Measurements from ENCODE around the gene MINDY1.

The MINDY1 gene

DNA sequence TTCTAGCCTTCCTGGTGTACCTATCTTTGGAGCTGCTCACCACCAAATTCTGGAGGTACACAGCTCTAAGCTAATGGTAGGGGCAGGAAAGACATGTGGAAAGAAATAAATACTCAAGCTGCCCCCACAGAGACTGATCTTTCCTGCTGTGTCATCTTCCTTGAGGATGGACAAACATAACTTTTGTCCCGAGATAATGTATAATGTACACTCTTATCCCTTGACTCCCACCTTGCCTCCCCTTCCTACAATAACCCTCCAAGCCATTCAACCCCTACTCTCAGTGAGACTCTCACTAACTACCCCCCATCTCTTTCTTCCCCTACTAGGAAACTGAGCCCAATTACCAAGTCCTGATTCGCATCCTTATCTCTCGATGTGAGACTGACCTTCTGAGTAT lies 12.5 kb downstream of the MINDY1 start:
- TF ChIP-seq, protein P1, sequence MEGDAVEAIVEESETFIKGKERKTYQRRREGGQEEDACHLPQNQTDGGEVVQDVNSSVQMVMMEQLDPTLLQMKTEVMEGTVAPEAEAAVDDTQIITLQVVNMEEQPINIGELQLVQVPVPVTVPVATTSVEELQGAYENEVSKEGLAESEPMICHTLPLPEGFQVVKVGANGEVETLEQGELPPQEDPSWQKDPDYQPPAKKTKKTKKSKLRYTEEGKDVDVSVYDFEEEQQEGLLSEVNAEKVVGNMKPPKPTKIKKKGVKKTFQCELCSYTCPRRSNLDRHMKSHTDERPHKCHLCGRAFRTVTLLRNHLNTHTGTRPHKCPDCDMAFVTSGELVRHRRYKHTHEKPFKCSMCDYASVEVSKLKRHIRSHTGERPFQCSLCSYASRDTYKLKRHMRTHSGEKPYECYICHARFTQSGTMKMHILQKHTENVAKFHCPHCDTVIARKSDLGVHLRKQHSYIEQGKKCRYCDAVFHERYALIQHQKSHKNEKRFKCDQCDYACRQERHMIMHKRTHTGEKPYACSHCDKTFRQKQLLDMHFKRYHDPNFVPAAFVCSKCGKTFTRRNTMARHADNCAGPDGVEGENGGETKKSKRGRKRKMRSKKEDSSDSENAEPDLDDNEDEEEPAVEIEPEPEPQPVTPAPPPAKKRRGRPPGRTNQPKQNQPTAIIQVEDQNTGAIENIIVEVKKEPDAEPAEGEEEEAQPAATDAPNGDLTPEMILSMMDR (IDR thresholded peaks at IDR 0.05; ENCODE audit: low read depth, low read length, missing control alignments) = no peak
- DNase-seq (ENCODE audit: extremely low read depth, low read depth) = no peak
- no peak overlapping the region for H3K4me3 ChIP-seq (replicated peaks; ENCODE audit: low read depth, low read length)

DNA sequence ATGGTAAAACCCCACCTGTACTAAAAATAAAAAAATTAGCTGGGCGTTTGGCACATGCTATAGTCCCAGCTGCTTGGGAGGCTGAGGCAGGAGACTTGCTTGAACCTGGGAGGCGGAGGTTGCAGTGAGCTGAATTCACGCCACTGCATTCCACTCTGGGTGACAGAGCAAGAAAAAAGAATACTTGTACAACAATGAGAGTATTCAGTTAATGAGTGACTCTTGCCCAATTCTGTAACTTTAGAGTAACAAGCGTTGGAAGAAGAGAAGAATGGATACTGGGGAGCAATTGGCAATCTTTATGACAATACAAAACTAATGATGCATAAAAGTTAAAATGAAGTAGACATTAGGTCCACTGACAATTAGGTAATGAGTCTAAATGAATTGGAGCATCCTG lies 14.1 kb downstream of the MINDY1 start:
- TF ChIP-seq, protein P1 (IDR thresholded peaks at IDR 0.05; ENCODE audit: low read depth, low read length, missing control alignments) = no peak
- no peak overlapping the region for H3K4me3 ChIP-seq (replicated peaks; ENCODE audit: low read depth, low read length)

DNA sequence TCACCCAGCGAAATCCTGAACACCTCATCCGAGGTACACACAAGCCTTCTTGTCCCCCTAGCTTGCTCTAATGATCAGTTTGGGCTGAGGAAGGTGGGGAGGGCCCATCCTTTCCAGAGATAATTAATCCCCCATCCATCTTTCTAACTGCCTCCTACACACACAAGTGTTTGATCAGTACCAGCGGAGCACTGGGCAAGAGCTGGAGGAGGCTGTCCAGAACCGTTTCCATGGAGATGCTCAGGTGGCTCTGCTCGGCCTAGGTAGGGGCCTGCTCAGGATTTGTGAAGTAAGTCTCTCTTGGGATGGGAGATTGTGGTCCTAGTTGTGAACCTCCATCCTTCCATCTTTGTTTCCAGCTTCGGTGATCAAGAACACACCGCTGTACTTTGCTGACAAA lies 18.8 kb downstream of the MINDY1 start:
- no peak for DNase-seq (ENCODE audit: extremely low read depth, low read depth)
- TF ChIP-seq, protein P1 (IDR thresholded peaks at IDR 0.05; ENCODE audit: low read depth, low read length, missing control alignments) = no peak
- H3K4me3 ChIP-seq (replicated peaks; ENCODE audit: low read depth, low read length) = no peak overlapping the region

More for the DNA sequence above, 14.1 kb downstream of the MINDY1 start:
- DNase-seq (ENCODE audit: extremely low read depth, low read depth) = no peak

DNA sequence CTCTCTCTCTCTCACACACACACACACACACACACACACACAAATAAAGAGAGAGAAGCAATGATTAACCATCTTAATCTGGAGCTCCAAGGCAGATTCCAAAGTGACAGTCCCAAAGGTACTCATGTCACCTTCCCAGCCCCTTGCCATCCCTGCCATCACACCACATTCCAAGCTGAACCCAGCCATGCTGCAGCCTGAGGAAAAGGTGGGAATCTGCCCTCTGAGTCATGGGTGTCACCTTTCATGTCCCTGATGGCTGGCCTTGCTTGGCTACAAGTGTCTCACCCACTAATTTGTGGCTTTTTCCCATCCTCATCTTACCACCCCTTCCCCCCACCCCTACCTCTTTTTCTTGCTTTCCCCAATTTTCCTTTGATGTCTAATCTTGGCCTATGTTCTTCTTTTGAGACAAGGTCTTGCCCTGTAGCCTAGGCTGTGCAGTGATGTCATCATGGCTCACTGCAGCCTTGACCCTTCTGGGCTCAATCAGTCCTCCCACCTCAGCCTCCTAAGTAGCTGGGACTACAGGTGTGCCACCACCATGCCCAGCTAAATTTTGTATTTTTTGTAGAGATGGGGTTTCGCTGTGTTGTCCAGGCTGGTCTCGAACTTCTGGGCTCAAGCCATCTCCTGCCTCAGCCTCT lies 21.4 kb downstream of the MINDY1 start:
- DNase-seq (ENCODE audit: extremely low read depth, low read depth) = no peak
- TF ChIP-seq, protein P1 (IDR thresholded peaks at IDR 0.05; ENCODE audit: low read depth, low read length, missing control alignments) = no peak
- H3K4me3 ChIP-seq (replicated peaks; ENCODE audit: low read depth, low read length) = no peak overlapping the region

DNA sequence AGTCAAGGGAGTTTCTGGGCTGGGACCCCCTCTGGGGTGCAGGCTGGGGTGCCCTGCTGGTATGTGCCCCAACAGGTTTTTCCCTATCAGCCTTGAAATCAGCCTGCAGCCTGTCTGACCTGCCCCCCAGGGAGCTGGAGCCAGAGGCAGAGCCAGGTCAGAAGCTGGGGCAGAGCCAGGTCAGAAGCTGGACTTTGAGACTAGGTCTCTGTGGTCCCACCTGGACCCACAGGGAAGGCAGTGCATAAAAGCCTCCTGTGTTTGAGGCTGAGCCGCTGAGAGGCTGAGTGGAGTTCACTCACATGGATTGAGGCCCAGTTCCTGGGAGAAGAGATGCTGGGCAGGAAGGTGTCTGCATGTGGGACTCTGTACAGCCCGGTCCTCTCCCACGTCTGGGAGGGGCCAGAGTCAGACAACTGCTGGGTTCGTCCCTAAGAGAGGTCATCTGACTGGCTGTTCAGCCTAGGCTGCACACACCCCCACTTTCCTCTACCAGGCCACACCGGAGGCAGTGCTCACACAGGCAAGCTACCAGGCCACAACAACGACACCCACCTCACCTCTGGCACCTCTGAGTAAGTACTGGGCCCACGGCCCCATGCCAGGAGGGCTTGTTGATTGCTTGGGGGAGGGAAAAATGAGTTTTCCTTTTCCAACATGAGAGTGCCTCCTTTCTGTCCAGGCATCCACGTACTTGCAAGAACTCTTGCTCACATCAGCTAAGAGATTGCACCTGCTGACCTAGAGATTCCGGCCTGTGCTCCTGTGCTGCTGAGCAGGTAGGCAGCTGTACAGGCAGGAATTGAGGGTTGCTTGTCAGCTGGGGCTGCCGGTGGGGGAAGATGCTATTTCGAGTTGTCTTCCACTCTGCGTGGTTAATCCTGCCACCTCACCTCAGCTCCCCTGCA lies 24.6 kb downstream of the MINDY1 start, which contains the start of gene ANXA9:
Gene ANXA9, plus strand, starts transcription at position 488 of the 908 bp plus-strand sequence. CDS start 814 bp downstream, outside the sequence.
- H3K4me3 ChIP-seq (replicated peaks; ENCODE audit: low read depth, low read length) = no peak within 1 kb of the TSS
- TF ChIP-seq, protein P1 (IDR thresholded peaks at IDR 0.05; ENCODE audit: low read depth, low read length, missing control alignments) = no peak
- no peak for DNase-seq (ENCODE audit: extremely low read depth, low read depth)

DNA sequence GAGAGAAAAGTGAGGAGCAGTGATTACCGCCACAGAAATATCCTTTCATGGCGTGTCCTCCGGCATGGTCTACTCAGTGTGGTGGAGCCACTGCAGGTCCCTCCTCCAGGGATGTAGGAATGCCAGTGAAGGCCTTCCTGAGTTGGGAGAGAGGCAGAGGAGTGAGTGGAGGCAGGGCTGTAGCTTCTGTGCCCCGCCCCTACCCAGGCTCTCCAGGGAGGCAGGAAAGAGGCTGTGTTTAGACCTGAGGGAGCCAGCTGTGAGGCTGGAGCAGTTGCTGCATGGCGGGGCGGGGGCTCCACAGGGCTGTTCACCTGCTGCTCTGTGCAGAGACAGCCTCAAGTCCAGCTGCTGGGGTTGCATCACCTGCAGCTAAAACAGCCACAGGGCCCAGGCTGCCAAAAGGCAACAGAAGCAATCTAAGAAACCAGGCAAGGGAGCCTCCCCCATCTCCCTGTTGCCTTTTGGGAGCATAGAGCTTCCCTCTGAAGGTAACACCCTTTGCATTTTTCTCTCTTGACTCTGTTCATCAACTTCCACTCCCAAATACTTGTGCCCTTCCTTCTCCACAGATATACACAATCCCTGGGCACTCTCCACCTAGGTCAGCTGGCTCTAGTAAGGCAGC lies 25.4 kb downstream of the MINDY1 start:
- TF ChIP-seq, protein P1 (IDR thresholded peaks at IDR 0.05; ENCODE audit: low read depth, low read length, missing control alignments) = no peak
- DNase-seq (ENCODE audit: extremely low read depth, low read depth) = no peak
- H3K4me3 ChIP-seq (replicated peaks; ENCODE audit: low read depth, low read length) = no peak overlapping the region

All from HFF-Myc (cell line).